Tibial artery (tissue), 4 donors: ENCODE measurements around the gene SLC16A3.
A peak's percentile ranks its signal among the peaks of the same experiment; 100 is the strongest.

Experiments used
- DNase-seq, 2 donors: peaks; one replicate each; pipeline ENCODE4 v3.0.0-alpha.2; 2019
- H3K27ac ChIP-seq, 2 donors: fragments of 200-600 bp; sonication (generic) in 1 of 2; 1 replicate in 1 of 2; 2 replicates in 1 of 2; pipeline ENCODE4 v1.5.1; 2018 to 2019; ENCODE audit warnings: mild to moderate bottlenecking in 1 of 2
- H3K27me3 ChIP-seq, 2 donors: fragments of 200-600 bp; sonication (generic) in 1 of 2; one replicate each; pipeline versions ENCODE4 v1.5.1 to v1.6.0; 2016 to 2019
- H3K36me3 ChIP-seq, 3 donors: fragments of 200-600 bp; sonication (generic) in 2 of 3; one replicate each; pipeline ENCODE4 v1.5.1; 2016 to 2019; ENCODE audit warnings: mild to moderate bottlenecking in 2 of 3
- H3K4me1 ChIP-seq, 4 donors: fragments of 200-600 bp; sonication (generic) in 2 of 4; 1 replicate in 3 of 4; 2 replicates in 1 of 4; pipeline ENCODE4 v1.5.1; 2016 to 2019
- H3K4me3 ChIP-seq, 2 donors: fragments of 200-600 bp; sonication (generic) in 1 of 2; 1 replicate in 1 of 2; 2 replicates in 1 of 2; pipeline ENCODE4 v1.5.1; 2018 to 2019; ENCODE audit warnings: mild to moderate bottlenecking in 2 of 2
- H3K9me3 ChIP-seq, 3 donors: fragments of 200-600 bp; sonication (generic) in 1 of 3; one replicate each; pipeline ENCODE4 v1.5.1; 2016 to 2019
- CTCF ChIP-seq, 2 experiments: fragments of 200-600 bp in 1 of 2; fragments of 450-650 bp in 1 of 2; IDR thresholded peaks; one replicate each; pipeline ENCODE4 v1.5.1; 2017 to 2019; ENCODE audit warnings: antibody characterized with exemption in 2 of 2, mild to moderate bottlenecking in 1 of 2, moderate library complexity in 1 of 2
- intact Hi-C: fragments of 100-400 bp; cut with DNase I; formaldehyde crosslinking; loops from one replicate; pipeline ENCODE4 v1.15.0; 2023; ENCODE audit warnings: low total_unique reads

Gene SLC16A3

GRCh38 chr17:82195675-82196672 lies 32.9 kb upstream of the SLC16A3 start:
- Histone ChIP-seq H3K36me3 (peaks cover 22 to 84% (median 55%) of the 10 kb centered on the region in 3 donors), H3K4me3 (no peak overlapping the region), H3K27me3 (no peaks in the 10 kb centered on the region), H3K9me3 (no peaks in the 10 kb centered on the region), H3K27ac (peak overlapping the region in 1 of 2 donors; percentile 12), H3K4me1 (no peaks in the 10 kb centered on the region)
- DNase-seq, result no peak
- no peak for TF ChIP-seq CTCF (IDR thresholded peaks at IDR 0.05)
- intact Hi-C loops, result no loop called here

GRCh38 chr17:82198092-82198491 lies 30.8 kb upstream of the SLC16A3 start:
- intact Hi-C loops, result no loop called here
- no peaks in the 10 kb centered on the region for H3K4me1 ChIP-seq
- H3K27ac ChIP-seq, result no peak overlapping the region
- DNase-seq, result no peak
- no peaks in the 10 kb centered on the region for H3K27me3 ChIP-seq
- no peak for TF ChIP-seq CTCF (IDR thresholded peaks at IDR 0.05)
- no peaks in the 10 kb centered on the region for H3K9me3 ChIP-seq
- no peak overlapping the region for H3K4me3 ChIP-seq
- peaks cover 22 to 64% (median 47%) of the 10 kb centered on the region in 3 donors for H3K36me3 ChIP-seq

- intact Hi-C loops, result no loop called here
- H3K4me1 ChIP-seq, result no peaks in the 10 kb centered on the region
- no peaks in the 10 kb centered on the region for H3K9me3 ChIP-seq
- no peaks in the 10 kb centered on the region for H3K27me3 ChIP-seq
- H3K4me3 ChIP-seq, result no peak overlapping the region
- TF ChIP-seq CTCF (IDR thresholded peaks at IDR 0.05), result no peak
- H3K36me3 ChIP-seq, result peaks cover 19 to 50% (median 35%) of the 10 kb centered on the region in 3 donors
- H3K27ac ChIP-seq, result no peak overlapping the region
- DNase-seq, result no peak
These were observed 29.3 kb upstream of the SLC16A3 start for GRCh38 chr17:82199496-82199895.

- peaks cover 12 to 44% (median 28%) of the 10 kb centered on the region in 3 donors for H3K36me3 ChIP-seq
- H3K4me3 ChIP-seq, result no peak overlapping the region
- intact Hi-C loops, result no loop called here
- no peaks in the 10 kb centered on the region for H3K9me3 ChIP-seq
- no peaks in the 10 kb centered on the region for H3K27me3 ChIP-seq
- H3K4me1 ChIP-seq, result no peaks in the 10 kb centered on the region
- DNase-seq, result no peak
- TF ChIP-seq CTCF (IDR thresholded peaks at IDR 0.05), result no peak
- no peak overlapping the region for H3K27ac ChIP-seq
These were observed 28.7 kb upstream of the SLC16A3 start for GRCh38 chr17:82200135-82200534.

- Histone ChIP-seq H3K27ac (no peak overlapping the region), H3K27me3 (no peaks in the 10 kb centered on the region), H3K4me3 (no peak overlapping the region), H3K4me1 (peaks cover 0 to 6% (median 3%) of the 10 kb centered on the region in 4 donors), H3K36me3 (peaks cover 11 to 37% (median 27%) of the 10 kb centered on the region in 3 donors), H3K9me3 (no peaks in the 10 kb centered on the region)
- intact Hi-C loops, result no loop called here
- no peak for DNase-seq
- TF ChIP-seq CTCF (IDR thresholded peaks at IDR 0.05), result no peak
These were observed 27.9 kb upstream of the SLC16A3 start for GRCh38 chr17:82200743-82201497.
